Calu3 (cell line): ENCODE results near the gene GPR153. TPM values are rescaled to one million over a fixed set of nuclear protein-coding genes. Genes with fewer than 3 reads are reported as not detected.

Experiments used
- BruUV-seq: library from RNA; stranded (reverse); fragments of 400-500 nt; replicated peaks from 2 replicates; lab custom pipeline; 2021; lab: Mats Ljungman, UMichigan
- CTCF ChIA-PET: fragments of 300-600 bp; sonication (Branson Sonifier 250); formaldehyde crosslinking; loops from one replicate; lab custom pipeline; 2022; ENCODE audit warnings: antibody characterized with exemption; lab: Charles Lee
- DNase-seq: peaks from one replicate; pipeline ENCODE4 v3.0.0; 2022
- H3K27ac Mint-ChIP-seq: one replicate; pipeline ENCODE4 v1.8.0; 2022; ENCODE audit warnings: mixed read lengths; ENCODE audit not compliant: unreplicated experiment
- H3K27me3 Mint-ChIP-seq: one replicate; pipeline ENCODE4 v1.8.0; 2022; ENCODE audit warnings: mixed read lengths; ENCODE audit not compliant: unreplicated experiment
- H3K36me3 Mint-ChIP-seq: one replicate; pipeline ENCODE4 v1.8.0; 2022; ENCODE audit warnings: mild to moderate bottlenecking, moderate library complexity, mixed read lengths; ENCODE audit not compliant: insufficient read depth, unreplicated experiment
- H3K4me1 Mint-ChIP-seq: one replicate; pipeline ENCODE4 v1.8.0; 2022; ENCODE audit warnings: mild to moderate bottlenecking, low read depth, mixed read lengths; ENCODE audit not compliant: unreplicated experiment
- H3K4me3 Mint-ChIP-seq: one replicate; pipeline ENCODE4 v1.8.0; 2022; ENCODE audit warnings: mild to moderate bottlenecking, low read depth, moderate library complexity, mixed read lengths; ENCODE audit not compliant: unreplicated experiment
- H3K9me3 Mint-ChIP-seq: one replicate; pipeline ENCODE4 v1.8.0; 2022; ENCODE audit warnings: low read depth, mixed read lengths; ENCODE audit not compliant: unreplicated experiment
- intact Hi-C: fragments of 100-400 bp; cut with micrococcal nuclease; formaldehyde crosslinking; loops from one replicate; pipeline ENCODE4 v1.10.0; 2022; ENCODE audit not compliant: unreplicated experiment
- total RNA-seq: library from RNA; stranded (reverse); gene quantifications from 2 replicates; pipeline ENCODE4 v1.2.3, GENCODE V29; 2022
- TF ChIP-seq, protein P1 (sequence below): fragments of 200-600 bp; IDR thresholded peaks from one replicate; pipeline ENCODE4 v1.8.0; 2022; ENCODE audit warnings: antibody characterized with exemption; ENCODE audit not compliant: unreplicated experiment

GPR153 gene
- total RNA-seq, 1 experiment from 2014 or later: 3.7 TPM

DNA sequence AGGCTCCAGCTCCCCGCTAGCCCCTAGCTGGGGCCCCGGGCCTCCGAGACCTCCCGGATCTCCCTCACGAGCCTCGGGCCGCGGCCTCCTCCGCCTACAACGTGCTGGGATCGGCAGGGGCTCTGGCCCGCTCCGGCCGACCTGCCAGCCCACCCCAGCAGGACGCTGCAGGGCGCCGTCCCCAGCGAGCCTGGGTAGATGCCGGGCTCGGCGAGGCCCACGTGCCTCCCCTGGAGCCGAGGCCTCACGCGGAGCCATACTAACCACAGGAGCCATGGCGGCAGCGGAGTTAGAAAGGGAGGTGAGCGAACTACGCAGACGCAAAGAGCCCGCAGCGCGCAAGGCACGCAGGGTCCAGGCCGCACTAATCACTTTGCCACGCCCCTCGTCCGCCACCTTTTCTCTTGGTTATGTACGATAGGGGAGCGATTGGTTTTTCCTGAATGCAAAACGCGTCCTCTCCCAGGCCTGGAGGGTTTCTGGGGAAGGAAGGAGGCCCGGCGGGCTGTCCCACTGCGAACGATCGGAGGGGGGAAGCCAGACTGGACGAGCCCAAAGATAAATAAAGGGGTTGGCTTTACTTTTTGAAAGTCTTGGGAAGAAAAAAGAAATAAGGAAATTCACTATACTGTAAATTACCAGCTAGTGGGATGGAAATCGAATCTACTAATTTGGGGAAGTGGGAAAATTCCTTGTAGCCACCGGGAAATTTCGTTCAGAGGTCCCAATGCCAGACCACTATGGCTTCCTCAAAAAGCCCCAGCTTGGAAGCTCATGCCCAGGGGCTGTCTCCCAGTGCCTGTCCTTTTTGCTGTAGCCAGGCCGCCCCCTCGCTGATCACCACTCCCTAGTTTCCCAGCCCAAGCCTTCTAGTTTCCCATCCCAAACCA is 61.4 kb downstream of the GPR153 start, which contains the start of gene RPL22:
Gene RPL22, minus strand, starts transcription at position 298 of the 890 bp plus-strand sequence. Its CDS starts 22 bp downstream, at position 276.
- H3K36me3 Mint-ChIP-seq: peaks cover 51% of the 10 kb centered on the region
- H3K4me1 Mint-ChIP-seq: peaks cover 19% of the 10 kb centered on the region
- TF ChIP-seq, protein P1, sequence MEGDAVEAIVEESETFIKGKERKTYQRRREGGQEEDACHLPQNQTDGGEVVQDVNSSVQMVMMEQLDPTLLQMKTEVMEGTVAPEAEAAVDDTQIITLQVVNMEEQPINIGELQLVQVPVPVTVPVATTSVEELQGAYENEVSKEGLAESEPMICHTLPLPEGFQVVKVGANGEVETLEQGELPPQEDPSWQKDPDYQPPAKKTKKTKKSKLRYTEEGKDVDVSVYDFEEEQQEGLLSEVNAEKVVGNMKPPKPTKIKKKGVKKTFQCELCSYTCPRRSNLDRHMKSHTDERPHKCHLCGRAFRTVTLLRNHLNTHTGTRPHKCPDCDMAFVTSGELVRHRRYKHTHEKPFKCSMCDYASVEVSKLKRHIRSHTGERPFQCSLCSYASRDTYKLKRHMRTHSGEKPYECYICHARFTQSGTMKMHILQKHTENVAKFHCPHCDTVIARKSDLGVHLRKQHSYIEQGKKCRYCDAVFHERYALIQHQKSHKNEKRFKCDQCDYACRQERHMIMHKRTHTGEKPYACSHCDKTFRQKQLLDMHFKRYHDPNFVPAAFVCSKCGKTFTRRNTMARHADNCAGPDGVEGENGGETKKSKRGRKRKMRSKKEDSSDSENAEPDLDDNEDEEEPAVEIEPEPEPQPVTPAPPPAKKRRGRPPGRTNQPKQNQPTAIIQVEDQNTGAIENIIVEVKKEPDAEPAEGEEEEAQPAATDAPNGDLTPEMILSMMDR: no peak
- peak within 1 kb of the TSS; percentile 87 for H3K27ac Mint-ChIP-seq
- intact Hi-C loops: no loop called here
- BruUV-seq: no TSS peak
- peak within 1 kb of the TSS; percentile 79 for H3K4me3 Mint-ChIP-seq
- CTCF ChIA-PET: no interaction called here
- DNase-seq: peak; percentile 93
- no peaks in the 10 kb centered on the region for H3K27me3 Mint-ChIP-seq
- no peaks in the 10 kb centered on the region for H3K9me3 Mint-ChIP-seq

DNA sequence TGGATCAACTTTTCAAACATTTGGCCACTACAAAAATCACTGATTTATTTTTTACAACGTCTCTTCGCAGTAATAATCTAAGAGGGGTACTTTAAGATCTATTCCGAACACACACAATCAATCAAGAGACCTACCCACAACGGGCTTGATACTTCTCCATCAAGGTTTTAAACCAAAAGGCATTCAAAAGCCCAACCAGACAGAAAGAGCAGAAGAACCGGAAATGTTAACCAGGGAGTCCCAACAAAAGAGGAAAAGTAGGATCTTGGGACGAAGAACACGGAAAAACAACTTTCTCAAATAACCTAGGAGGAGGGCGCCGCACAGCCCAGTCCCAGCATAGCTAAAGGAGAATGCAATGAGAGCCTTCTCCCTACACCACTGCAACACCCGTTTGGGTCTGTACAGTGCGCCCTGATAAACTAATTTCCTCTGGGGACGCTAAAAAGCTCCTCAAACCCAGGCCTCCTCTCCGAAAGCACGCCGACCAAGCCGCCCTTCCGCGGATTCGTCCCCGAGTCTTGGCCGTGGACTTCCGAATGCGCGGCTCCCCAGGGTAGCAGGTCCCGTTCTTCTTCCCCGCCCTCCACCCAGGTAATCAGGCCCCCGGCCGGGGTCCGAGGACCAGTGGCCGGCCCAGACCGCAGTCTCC is 62.1 kb downstream of the GPR153 start:
- intact Hi-C loops: no loop called here
- CTCF ChIA-PET: interaction anchor here (0.7 kb wide), 1 partner anchor 41 kb away, joined by 3 read pairs; no protein-coding TSS in a partner anchor
- Mint-ChIP-seq H3K27me3 (no peaks in the 10 kb centered on the region), H3K27ac (peak overlapping the region; percentile 87), H3K4me1 (peaks cover 19% of the 10 kb centered on the region), H3K36me3 (peaks cover 54% of the 10 kb centered on the region), H3K9me3 (no peaks in the 10 kb centered on the region), H3K4me3 (peak overlapping the region; percentile 79)
- BruUV-seq: TSS peak; percentile 40
- no peak for DNase-seq
- TF ChIP-seq, protein P1: no peak

DNA sequence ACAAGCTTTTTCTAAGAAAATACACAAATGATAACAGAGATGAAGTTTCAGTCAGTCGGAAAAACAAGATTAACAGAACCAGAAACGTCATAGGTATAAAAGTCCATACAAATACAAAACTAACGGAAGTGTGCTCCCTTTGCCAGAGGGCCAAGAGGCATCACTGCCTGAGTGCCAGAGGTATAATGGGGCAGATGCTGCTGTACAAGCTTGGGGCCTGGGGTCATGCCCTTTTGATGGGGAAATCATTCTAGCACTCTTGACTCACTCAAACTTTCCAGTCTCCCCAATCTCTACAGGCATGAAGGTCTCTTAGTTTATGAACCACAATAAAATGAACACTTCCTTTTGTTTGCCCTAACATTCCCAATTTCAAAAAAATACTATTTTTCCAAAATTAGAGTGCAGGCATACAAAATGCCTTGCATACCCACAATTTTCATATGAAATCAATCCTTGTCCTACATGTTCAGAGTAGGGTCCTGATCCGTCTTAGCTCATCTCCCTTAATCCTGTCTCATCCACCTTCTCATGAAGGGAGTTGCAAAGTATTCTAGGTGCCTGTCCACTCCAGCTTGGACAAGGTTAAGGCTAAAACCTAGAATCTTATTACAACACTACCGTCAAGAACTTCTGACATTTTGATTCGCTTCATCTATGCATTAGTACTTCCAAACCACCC is 63.0 kb downstream of the GPR153 start:
- no TSS peak for BruUV-seq
- Mint-ChIP-seq H3K9me3 (no peaks in the 10 kb centered on the region), H3K4me3 (peak overlapping the region; percentile 79), H3K4me1 (peaks cover 19% of the 10 kb centered on the region), H3K36me3 (peaks cover 60% of the 10 kb centered on the region), H3K27me3 (no peaks in the 10 kb centered on the region), H3K27ac (peak overlapping the region; percentile 87)
- intact Hi-C loops: no loop called here
- TF ChIP-seq, protein P1: no peak
- no peak for DNase-seq
- CTCF ChIA-PET: no interaction called here

Other genes starting within 250 kb of the GPR153 start
- gene KCNAB2, start 215.2 kb downstream of the GPR153 start, total RNA-seq: 3.6 and 4.7 TPM in 2 replicates
- 0.27 and 0.28 TPM in 2 replicates for gene CHD5, start 80.8 kb downstream of the GPR153 start, total RNA-seq
- gene RPL22, start 61.5 kb downstream of the GPR153 start, total RNA-seq: 256 and 259 TPM in 2 replicates
- 146 and 160 TPM in 2 replicates for gene RNF207, start 55.0 kb downstream of the GPR153 start, total RNA-seq
- 54.5 and 56.2 TPM in 2 replicates for gene ICMT, start 25.1 kb downstream of the GPR153 start, total RNA-seq
- not detected in 2 replicates for gene HES3, start 16.9 kb downstream of the GPR153 start, total RNA-seq
- 32.1 and 36.2 TPM in 2 replicates for gene ACOT7, start 132.7 kb upstream of the GPR153 start, total RNA-seq
- gene HES2, start 158.8 kb upstream of the GPR153 start, total RNA-seq: not detected in 2 replicates
- gene ESPN, start 163.7 kb upstream of the GPR153 start, total RNA-seq: 2.2 and 3.4 TPM in 2 replicates
- 6.4 and 10.1 TPM in 2 replicates for gene TNFRSF25, start 205.1 kb upstream of the GPR153 start, total RNA-seq
- gene PLEKHG5, start 230.6 kb upstream of the GPR153 start, total RNA-seq: 5.1 and 7.8 TPM in 2 replicates